ENCODE results near the gene SH3BP5L. TPM values are rescaled to one million over a fixed set of nuclear protein-coding genes. Genes with fewer than 3 reads are reported as not detected.

The SH3BP5L gene
- total and polyA plus RNA-seq, 7 donors = 13.7 to 23.5 (median 16.6) TPM

DNA sequence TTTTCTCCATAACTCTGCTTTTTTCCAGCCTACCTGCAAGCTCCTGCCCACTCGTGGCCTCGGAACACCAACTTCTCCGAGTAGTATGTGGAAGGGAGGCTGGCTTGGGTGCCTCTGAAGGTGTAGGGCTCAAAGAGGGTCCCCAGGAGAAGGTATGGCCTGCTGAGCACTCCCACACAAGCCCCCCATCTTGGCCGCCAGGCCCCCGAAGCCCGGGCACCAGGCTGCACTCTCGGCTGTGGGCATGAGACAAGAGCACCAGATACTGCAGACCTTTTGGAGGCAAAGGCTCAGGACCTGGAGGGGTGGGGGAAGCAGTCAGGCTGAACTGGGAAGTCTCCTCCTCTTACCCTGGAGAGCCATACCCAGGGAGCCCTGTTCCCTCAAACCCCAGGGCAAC, 31.5 kb upstream of the SH3BP5L start:
- Histone ChIP-seq H3K27ac (no peak overlapping the region), H3K4me3 (no peak overlapping the region), H3K9me3 (no peaks in the 10 kb centered on the region), H3K36me3 (peaks cover 0 to 22% (median 7%) of the 10 kb centered on the region in 4 donors), H3K27me3 (no peaks in the 10 kb centered on the region), H3K4me1 (peaks cover 0 to 28% (median 21%) of the 10 kb centered on the region in 4 donors)
- DNase-seq = no peak
- intact Hi-C loops (cut with DNase I) = no loop called here
- WGBS, 2 donors = 87 to 88% methylated on average over 7 of the region's 7 CpGs
- no peak for TF ChIP-seq POLR2AphosphoS5 (IDR thresholded peaks at IDR 0.05)
- TF ChIP-seq POLR2A (IDR thresholded peaks at IDR 0.05) = no peak
- TF ChIP-seq, protein P1, sequence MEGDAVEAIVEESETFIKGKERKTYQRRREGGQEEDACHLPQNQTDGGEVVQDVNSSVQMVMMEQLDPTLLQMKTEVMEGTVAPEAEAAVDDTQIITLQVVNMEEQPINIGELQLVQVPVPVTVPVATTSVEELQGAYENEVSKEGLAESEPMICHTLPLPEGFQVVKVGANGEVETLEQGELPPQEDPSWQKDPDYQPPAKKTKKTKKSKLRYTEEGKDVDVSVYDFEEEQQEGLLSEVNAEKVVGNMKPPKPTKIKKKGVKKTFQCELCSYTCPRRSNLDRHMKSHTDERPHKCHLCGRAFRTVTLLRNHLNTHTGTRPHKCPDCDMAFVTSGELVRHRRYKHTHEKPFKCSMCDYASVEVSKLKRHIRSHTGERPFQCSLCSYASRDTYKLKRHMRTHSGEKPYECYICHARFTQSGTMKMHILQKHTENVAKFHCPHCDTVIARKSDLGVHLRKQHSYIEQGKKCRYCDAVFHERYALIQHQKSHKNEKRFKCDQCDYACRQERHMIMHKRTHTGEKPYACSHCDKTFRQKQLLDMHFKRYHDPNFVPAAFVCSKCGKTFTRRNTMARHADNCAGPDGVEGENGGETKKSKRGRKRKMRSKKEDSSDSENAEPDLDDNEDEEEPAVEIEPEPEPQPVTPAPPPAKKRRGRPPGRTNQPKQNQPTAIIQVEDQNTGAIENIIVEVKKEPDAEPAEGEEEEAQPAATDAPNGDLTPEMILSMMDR (IDR thresholded peaks at IDR 0.05) = no peak
- TF ChIP-seq EP300 (IDR thresholded peaks at IDR 0.05) = no peak

DNA sequence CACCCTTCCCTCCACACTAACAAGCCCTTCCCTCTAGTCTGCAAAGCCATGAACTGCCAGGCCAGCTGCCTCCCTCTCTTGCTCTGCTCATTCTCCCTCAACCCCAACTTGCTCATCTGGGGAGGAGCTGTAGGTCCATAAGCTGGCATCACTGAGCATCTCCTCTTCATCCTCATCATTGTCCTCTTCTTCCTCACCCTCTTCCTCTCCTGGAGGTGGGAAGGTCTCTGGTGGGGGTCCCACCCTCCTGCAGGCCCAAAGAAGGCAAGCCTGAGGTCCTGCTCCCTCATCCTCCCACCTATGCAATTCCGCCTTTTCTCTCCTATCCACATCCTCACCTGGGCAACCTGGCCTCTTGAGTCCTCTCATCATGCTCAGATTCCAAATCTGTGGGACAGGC, 30.5 kb upstream of the SH3BP5L start:
- no peak overlapping the region for H3K4me3 ChIP-seq
- WGBS, 2 donors = 98 to 100% methylated on average over 1 of the region's 1 CpG
- no peak for DNase-seq
- no peaks in the 10 kb centered on the region for H3K27me3 ChIP-seq
- H3K27ac ChIP-seq = no peak overlapping the region
- peaks cover 0 to 26% (median 7%) of the 10 kb centered on the region in 4 donors for H3K36me3 ChIP-seq
- intact Hi-C loops (cut with DNase I) = no loop called here
- peaks cover 0 to 28% (median 21%) of the 10 kb centered on the region in 4 donors for H3K4me1 ChIP-seq
- TF ChIP-seq, protein P1 (IDR thresholded peaks at IDR 0.05) = no peak
- TF ChIP-seq POLR2A (IDR thresholded peaks at IDR 0.05) (no peak), POLR2AphosphoS5 (IDR thresholded peaks at IDR 0.05) (no peak), EP300 (IDR thresholded peaks at IDR 0.05) (no peak)
- H3K9me3 ChIP-seq = no peaks in the 10 kb centered on the region

DNA sequence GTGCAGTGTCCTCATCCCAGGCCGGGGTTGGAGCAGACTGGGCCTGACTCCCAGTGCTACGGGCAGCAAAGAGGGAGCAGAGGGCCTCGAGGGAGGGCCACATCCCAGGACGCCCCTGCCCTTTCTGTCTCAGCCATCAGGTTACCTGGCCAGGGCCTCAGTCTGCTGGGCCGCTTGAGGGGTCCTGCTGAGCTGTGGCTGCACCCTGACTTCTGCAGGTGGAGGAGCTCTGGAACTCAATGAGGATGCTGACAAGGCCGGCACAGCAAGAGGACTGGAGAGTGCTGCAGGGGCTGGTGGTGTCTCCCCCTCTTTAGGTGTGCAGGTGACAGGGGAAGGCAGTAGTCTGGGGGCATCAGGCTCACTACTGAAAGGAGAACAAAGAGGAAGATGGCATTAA, 29.9 kb upstream of the SH3BP5L start:
- WGBS, 2 donors = 94% methylated on average over 6 of the region's 6 CpGs
- no peak for DNase-seq
- H3K4me3 ChIP-seq = no peak overlapping the region
- intact Hi-C loops (cut with DNase I) = no loop called here
- no peaks in the 10 kb centered on the region for H3K9me3 ChIP-seq
- TF ChIP-seq POLR2AphosphoS5 (IDR thresholded peaks at IDR 0.05) (no peak), POLR2A (IDR thresholded peaks at IDR 0.05) (no peak), EP300 (IDR thresholded peaks at IDR 0.05) (no peak)
- TF ChIP-seq, protein P1 (IDR thresholded peaks at IDR 0.05) = no peak
- H3K27ac ChIP-seq = no peak overlapping the region
- peaks cover 0 to 32% (median 7%) of the 10 kb centered on the region in 4 donors for H3K36me3 ChIP-seq
- H3K27me3 ChIP-seq = no peaks in the 10 kb centered on the region
- H3K4me1 ChIP-seq = peaks cover 0 to 28% (median 21%) of the 10 kb centered on the region in 4 donors

DNA sequence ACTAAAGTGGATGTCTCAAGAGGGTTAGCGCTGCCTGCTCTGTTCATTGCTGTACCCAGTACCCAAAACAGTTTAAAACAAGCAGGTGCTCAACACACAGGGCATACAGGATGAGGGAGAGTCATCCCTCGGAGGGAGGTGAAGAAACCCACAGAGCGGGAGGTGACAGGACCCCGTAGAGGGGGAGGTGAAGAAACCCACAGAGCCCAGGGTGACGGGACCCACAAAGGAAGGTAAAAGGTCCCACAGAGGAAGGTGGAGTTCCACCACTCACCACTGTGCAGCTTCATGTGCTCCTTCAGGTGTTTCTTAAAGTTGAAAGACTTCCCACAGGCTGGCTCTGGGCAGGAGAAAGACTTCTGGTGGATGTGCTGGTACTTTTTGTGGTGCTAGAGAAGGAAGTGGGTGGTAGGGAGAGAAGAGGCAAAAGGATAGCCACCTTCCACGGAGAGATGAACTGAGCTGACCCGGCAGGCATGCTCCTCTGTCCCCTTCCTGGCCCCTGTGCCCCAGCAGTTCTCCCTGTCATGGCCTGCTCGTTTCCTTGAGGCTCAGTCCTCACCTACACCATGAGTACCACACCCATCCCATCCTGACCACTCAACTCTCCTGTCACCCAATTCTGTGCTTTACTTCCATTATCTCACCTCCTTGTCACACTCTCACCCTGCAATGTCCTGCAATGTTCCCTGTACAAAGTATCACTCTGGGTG, 28.1 kb upstream of the SH3BP5L start:
- intact Hi-C loops (cut with DNase I) = no loop called here
- Histone ChIP-seq H3K4me1 (peaks cover 0 to 20% (median 15%) of the 10 kb centered on the region in 4 donors), H3K4me3 (no peak overlapping the region), H3K27ac (no peak overlapping the region), H3K36me3 (peaks cover 9 to 49% (median 15%) of the 10 kb centered on the region in 4 donors), H3K9me3 (no peaks in the 10 kb centered on the region), H3K27me3 (no peaks in the 10 kb centered on the region)
- DNase-seq = no peak
- TF ChIP-seq POLR2AphosphoS5 (IDR thresholded peaks at IDR 0.05) (no peak), EP300 (IDR thresholded peaks at IDR 0.05) (no peak), POLR2A (IDR thresholded peaks at IDR 0.05) (no peak)
- TF ChIP-seq, protein P1 (IDR thresholded peaks at IDR 0.05) = no peak
- 61 to 82% methylated on average over 8 of the region's 8 CpGs for WGBS, 2 donors
